GM12801 (cell line): Measurements from ENCODE around the gene ITPK1.

Experiments used
- TF ChIP-seq, protein P1 (sequence below): IDR thresholded peaks from one replicate; pipeline ENCODE4 v1.5.1; 2011; ENCODE audit warnings: control low read depth; ENCODE audit not compliant: insufficient read length; ENCODE audit errors: extremely low read depth

ITPK1 gene

GRCh38 chr14:93116676-93117200, 1.0 kb upstream of the ITPK1 start:
- TF ChIP-seq, protein P1, sequence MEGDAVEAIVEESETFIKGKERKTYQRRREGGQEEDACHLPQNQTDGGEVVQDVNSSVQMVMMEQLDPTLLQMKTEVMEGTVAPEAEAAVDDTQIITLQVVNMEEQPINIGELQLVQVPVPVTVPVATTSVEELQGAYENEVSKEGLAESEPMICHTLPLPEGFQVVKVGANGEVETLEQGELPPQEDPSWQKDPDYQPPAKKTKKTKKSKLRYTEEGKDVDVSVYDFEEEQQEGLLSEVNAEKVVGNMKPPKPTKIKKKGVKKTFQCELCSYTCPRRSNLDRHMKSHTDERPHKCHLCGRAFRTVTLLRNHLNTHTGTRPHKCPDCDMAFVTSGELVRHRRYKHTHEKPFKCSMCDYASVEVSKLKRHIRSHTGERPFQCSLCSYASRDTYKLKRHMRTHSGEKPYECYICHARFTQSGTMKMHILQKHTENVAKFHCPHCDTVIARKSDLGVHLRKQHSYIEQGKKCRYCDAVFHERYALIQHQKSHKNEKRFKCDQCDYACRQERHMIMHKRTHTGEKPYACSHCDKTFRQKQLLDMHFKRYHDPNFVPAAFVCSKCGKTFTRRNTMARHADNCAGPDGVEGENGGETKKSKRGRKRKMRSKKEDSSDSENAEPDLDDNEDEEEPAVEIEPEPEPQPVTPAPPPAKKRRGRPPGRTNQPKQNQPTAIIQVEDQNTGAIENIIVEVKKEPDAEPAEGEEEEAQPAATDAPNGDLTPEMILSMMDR: no peak

GRCh38 chr14:93115069-93115820, 480 bp downstream of the ITPK1 start:
- TF ChIP-seq, protein P1: no peak

DNA sequence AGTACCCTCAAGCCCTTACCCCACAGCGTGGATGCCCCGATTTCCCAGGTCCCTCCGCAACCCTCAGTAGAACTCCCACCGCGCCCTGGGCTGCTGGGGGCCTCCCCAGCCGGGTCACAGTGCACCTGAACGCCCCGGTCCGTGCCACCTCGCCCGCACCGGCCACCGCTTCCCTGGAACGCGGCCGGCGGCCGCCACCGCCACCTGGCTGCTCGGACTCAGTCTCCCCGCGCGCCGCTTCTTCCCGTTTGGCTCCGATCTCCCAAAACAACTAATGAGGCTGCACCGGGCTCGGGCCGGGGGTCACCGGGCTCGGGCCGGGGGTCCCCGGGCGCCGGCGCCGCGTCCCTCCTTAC, 1.0 kb downstream of the ITPK1 start:
- TF ChIP-seq, protein P1: no peak

DNA sequence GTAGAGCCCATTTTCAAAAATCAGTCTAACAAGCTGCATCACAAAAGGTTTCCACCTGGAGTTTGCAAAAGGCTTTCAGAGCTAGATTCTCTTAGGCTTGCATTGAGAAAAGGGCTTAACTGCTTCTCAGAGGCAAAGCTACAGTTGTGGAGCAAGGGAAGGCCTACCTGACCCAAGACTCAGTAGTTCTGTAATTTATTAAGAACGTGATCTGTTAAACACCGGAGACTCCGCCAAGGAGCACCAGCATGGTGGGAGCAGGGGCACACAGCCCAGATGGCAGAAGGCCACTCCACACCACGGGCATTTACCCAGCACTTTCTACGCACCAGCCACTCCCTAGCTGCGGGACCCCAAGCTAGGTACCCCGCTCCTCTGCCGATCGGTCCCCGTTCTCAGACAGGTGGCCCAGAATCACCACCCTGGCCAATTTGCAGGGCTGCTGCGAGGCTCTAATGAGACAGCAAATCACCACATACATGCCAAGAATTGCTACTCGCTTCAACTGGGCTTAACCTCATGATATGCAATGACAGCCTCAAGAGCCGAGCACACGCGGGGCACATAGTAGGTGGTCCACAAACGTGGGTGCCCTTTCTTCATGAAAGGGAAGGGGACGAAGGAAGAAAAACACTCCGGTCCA, 1.5 kb downstream of the ITPK1 start:
- TF ChIP-seq, protein P1: no peak

DNA sequence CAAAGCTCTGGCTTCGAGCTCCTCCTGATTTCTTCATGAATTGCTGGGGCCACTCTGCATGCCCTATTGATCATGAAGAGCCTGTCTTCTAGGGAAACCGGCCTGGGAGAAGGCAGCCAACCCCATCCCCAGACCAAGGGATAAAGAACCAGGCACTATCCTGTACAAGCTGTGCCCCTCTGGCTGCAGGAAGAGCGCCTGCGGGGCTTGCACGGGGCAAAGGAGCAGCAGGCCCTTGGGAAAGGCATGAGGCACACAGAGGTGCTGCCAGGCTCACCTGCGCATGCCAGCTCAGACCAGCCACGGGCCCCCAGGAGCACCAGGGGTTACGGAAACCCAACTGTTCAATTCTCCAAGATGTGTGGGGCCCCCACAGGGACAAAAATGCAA, 2.1 kb downstream of the ITPK1 start:
- TF ChIP-seq, protein P1: no peak

GRCh38 chr14:93112891-93113677, 2.6 kb downstream of the ITPK1 start:
- TF ChIP-seq, protein P1: no peak

- TF ChIP-seq, protein P1: no peak
Measured at GRCh38 chr14:93110856-93111419, 4.8 kb downstream of the ITPK1 start.
